ENCODE measurements around the gene BUD13.
"Not testable (repeated sequence)": the region's sequence is repeated elsewhere in the genome, so short reads cannot be mapped to it uniquely, and the experiment has no call there.

BUD13 gene

DNA sequence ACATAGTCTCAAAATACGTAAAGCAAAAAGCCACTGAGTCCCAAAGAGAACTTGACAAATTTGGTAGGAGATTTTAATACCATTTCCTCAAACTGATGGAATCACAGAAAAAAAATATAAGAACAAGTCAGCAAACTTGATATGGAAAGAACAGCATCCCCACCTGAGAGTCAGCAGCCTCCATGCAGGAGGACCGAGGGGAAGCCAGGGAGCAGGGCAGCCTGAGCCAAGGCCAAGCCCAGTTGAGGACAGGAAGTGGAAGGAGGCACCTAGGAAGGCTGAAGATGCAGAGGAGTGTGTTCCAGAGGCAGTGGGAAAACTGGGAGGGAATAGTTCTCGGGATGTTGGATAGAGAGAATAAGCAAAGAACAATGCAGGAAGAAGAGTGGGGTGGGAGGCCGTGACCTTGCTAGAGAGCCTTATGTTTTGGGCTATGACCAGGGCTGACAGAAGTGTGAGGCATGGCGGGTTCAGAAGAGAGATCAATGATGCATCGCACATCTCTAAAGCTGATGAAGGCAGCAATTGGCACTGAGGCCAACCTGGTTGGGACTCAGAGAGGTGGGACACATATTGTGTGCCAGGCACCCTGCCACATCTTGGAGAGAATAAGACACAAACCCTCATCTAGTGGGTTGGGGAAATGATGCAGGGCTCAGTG is 34.9 kb upstream of the BUD13 start:
- H3K27me3 ChIP-seq = no peaks in the 10 kb centered on the region
- TF ChIP-seq, protein P1, sequence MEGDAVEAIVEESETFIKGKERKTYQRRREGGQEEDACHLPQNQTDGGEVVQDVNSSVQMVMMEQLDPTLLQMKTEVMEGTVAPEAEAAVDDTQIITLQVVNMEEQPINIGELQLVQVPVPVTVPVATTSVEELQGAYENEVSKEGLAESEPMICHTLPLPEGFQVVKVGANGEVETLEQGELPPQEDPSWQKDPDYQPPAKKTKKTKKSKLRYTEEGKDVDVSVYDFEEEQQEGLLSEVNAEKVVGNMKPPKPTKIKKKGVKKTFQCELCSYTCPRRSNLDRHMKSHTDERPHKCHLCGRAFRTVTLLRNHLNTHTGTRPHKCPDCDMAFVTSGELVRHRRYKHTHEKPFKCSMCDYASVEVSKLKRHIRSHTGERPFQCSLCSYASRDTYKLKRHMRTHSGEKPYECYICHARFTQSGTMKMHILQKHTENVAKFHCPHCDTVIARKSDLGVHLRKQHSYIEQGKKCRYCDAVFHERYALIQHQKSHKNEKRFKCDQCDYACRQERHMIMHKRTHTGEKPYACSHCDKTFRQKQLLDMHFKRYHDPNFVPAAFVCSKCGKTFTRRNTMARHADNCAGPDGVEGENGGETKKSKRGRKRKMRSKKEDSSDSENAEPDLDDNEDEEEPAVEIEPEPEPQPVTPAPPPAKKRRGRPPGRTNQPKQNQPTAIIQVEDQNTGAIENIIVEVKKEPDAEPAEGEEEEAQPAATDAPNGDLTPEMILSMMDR (IDR thresholded peaks at IDR 0.05; ENCODE audit: low read depth, low read length) = no peak
- H3K4me3 ChIP-seq (ENCODE audit: low read depth, low read length) = no peak overlapping the region
- no peaks in the 10 kb centered on the region for H3K9me3 ChIP-seq
- no peak for DNase-seq
- H3K36me3 ChIP-seq = no peaks in the 10 kb centered on the region
- no peaks in the 10 kb centered on the region for H3K4me1 ChIP-seq

DNA sequence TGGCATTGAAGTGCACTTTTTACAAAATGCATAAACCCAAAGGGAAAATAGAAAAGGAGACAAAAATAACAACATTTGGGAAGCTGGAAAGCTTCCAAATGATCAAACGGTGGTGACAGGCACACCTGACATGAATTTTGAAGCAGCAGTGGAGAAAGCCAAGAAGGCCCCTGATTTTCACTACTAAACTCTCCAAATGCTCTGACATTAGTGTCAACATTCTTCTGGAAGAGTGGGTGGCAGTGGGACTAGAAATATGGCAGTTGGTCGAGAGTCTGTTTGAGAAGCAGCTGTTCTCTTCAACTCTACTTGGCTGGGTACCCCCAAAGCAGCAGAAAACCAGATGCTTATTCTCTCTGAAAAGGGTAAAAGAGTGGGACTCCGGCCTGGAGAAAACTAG is 31.2 kb upstream of the BUD13 start:
- Histone ChIP-seq H3K4me1 (no peaks in the 10 kb centered on the region), H3K9me3 (no peaks in the 10 kb centered on the region), H3K4me3 (ENCODE audit: low read depth, low read length) (no peak overlapping the region), H3K36me3 (no peaks in the 10 kb centered on the region), H3K27me3 (no peaks in the 10 kb centered on the region)
- DNase-seq = no peak
- TF ChIP-seq, protein P1 (IDR thresholded peaks at IDR 0.05; ENCODE audit: low read depth, low read length) = no peak

DNA sequence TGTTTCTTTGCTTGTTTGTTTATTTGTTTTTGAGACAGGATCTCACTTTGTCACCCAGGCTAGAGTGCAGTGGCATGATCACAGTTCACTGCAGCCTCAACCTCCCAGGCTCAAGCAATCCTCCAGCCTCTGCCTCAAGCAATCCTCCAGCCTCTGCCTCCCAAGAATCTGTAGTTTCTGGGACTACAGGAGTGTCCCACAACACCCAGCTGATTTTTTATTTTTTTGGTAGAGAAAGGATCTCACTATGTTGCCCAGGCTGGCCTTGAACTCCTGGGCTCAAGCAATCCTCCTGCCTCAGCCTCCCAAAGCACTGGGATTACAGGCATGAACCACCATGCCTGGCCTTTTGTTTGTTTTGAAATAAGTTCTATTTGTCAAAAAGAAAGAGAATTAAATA is 28.9 kb upstream of the BUD13 start:
- H3K9me3 ChIP-seq; H3K4me3 ChIP-seq (ENCODE audit: low read depth, low read length); H3K36me3 ChIP-seq; DNase-seq; H3K4me1 ChIP-seq; H3K27me3 ChIP-seq: not testable (repeated sequence)

DNA sequence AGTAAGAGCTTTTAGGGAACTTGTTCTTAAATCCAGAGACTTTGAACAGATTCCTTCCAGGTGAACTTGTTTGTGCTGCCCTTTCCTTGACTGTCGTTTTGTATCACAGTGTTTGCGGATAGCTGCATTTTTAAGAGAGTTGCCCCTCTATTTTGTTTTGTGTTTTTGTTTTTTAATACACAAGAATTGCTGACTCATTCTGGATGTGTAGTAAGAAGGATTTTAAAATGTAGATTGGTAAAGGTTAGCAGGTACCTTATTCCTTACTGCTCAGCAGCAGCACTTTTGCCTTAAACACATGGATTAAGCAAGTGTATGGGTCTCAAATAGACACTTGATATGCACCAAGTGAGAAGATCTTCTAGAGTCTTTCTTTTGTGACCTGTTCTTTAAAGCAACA is 27.8 kb upstream of the BUD13 start:
- H3K27me3 ChIP-seq = no peaks in the 10 kb centered on the region
- no peak overlapping the region for H3K4me3 ChIP-seq (ENCODE audit: low read depth, low read length)
- DNase-seq = no peak
- peaks cover 3% of the 10 kb centered on the region; the same call in 1 of the 2 replicates for H3K4me1 ChIP-seq
- no peaks in the 10 kb centered on the region for H3K9me3 ChIP-seq
- no peaks in the 10 kb centered on the region for H3K36me3 ChIP-seq
- TF ChIP-seq, protein P1 (IDR thresholded peaks at IDR 0.05; ENCODE audit: low read depth, low read length) = no peak

DNA sequence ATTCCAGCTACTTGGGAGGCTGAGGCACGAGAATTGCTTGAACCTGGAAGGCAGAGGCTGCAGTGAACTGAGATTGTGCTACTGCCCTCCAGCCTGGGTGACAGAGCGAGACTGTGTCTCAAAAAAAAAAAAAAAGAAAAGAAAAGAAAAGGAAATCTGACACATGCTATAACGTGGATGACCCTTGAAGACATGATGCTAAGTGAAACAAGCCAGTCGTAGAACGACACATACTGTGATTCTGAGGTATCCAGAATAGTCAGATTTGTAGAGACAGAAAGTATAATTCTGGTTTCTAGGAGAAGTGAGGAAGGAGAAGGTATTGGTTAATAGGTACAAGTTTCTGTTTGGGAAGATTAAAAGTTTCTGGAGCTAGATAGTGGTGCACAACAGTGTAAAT is 25.6 kb upstream of the BUD13 start:
- Histone ChIP-seq H3K27me3 (no peaks in the 10 kb centered on the region), H3K36me3 (no peaks in the 10 kb centered on the region), H3K4me1 (peaks cover 3% of the 10 kb centered on the region; the same call in 1 of the 2 replicates), H3K9me3 (no peaks in the 10 kb centered on the region), H3K4me3 (ENCODE audit: low read depth, low read length) (no peak overlapping the region)
- DNase-seq = no peak
- TF ChIP-seq, protein P1 (IDR thresholded peaks at IDR 0.05; ENCODE audit: low read depth, low read length) = no peak

DNA sequence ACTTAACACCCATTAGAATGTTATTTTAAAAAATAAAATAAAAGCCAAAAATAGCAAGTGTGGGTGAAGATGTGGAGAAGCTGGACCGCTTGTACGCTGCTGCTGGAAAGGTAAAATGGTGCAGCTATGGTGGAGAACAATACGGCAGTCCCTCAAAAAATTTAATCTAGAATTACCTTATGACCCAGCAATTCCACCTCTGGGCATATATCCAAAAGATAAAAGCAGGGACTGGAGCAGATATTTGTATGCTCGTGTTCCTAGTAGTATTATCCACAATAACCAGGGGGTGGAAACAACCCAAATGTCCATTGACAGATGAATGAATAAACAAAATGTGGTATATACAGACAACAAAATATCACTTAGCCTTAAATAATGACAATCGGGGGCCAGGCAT is 25.0 kb upstream of the BUD13 start:
- H3K4me3 ChIP-seq (ENCODE audit: low read depth, low read length) = no peak overlapping the region
- H3K4me1 ChIP-seq = peaks cover 3% of the 10 kb centered on the region; the same call in 1 of the 2 replicates
- H3K36me3 ChIP-seq = no peaks in the 10 kb centered on the region
- no peaks in the 10 kb centered on the region for H3K9me3 ChIP-seq
- H3K27me3 ChIP-seq = no peaks in the 10 kb centered on the region
- TF ChIP-seq, protein P1 (IDR thresholded peaks at IDR 0.05; ENCODE audit: low read depth, low read length) = no peak
- no peak for DNase-seq

Data from BE2C (cell line).